NCI-H1105 treated with DMSO at 0.1 percent for 48 hours (cell line): ENCODE measurements around the gene HES1.

ENCODE experiments used
- DNase-seq: peaks from one replicate; lab custom pipeline; 2025; lab: John Stamatoyannopoulos, UW

HES1 gene

GRCh38 chr3:194167480-194168282 is 31.7 kb downstream of the HES1 start:
- no peak for DNase-seq

GRCh38 chr3:194168994-194169393 is 33.0 kb downstream of the HES1 start:
- DNase-seq = no peak

DNA sequence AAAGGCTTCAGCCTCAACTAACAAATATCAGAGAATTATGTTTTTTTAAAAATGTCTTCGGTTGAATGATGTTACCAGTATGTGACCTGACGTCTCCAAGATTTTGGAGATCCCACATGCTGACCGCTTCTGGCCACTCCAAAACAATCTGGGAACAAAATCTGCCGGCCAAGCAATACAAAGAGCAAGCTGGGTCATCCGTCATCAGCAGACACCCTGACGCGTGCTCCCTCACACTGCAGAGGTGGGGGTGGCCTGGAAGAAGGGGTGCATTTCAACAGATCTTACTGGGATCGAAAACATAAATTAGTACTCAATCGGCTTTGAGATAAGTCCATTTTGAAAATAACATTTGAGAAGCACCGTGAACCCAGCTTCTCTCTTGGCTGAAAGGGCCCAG is 33.6 kb downstream of the HES1 start:
- DNase-seq = no peak

GRCh38 chr3:194170793-194171192 is 34.8 kb downstream of the HES1 start:
- DNase-seq = no peak

DNA sequence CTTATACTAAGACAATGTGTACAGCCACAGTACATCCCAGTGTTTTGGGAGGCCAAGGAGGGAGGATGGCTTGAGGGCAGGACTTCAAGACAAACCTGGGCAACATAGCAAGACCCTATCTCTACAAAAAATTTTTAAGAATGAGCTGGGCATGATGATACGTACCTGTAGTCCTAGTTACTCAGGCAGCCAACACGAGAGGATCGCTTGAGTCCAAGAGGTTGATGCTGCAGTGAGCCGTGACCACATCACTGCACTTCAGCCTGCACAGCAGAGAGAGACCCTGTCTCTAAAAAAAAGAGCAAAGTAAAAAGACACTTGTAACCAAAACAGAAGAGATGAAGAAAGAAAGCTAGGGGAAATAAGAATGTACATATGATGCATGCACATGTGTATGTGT is 38.5 kb downstream of the HES1 start:
- DNase-seq = no peak

DNA sequence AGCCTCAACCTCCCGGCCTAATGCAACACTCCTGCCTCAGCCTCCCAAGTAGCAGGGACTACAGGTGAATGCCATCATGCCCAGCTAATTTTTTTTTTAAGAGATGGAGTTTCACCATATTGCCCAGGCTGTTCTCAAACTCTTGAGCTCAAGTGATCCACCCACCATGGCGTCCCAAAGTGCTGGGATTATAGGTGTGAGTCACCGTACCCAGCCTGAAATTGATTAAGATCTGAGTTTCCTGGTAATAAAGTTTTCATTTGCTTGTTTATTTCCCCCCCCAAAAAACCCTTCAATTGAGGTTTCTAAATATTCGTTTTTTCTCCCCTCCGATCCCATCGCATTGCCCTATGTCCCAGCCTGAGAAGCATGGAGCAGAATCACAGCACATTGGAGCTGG is 39.0 kb downstream of the HES1 start:
- DNase-seq = no peak

- no peak for DNase-seq
These were observed 40.5 kb downstream of the HES1 start for GRCh38 chr3:194176274-194176991.

- no peak for DNase-seq
These were observed 41.2 kb downstream of the HES1 start for GRCh38 chr3:194177141-194177540.

- DNase-seq = no peak
These were observed 42.2 kb downstream of the HES1 start for GRCh38 chr3:194178128-194178527.

GRCh38 chr3:194178669-194179068 is 42.7 kb downstream of the HES1 start:
- DNase-seq = no peak

- no peak for DNase-seq
These were observed 44.6 kb downstream of the HES1 start for GRCh38 chr3:194180570-194180969.

DNA sequence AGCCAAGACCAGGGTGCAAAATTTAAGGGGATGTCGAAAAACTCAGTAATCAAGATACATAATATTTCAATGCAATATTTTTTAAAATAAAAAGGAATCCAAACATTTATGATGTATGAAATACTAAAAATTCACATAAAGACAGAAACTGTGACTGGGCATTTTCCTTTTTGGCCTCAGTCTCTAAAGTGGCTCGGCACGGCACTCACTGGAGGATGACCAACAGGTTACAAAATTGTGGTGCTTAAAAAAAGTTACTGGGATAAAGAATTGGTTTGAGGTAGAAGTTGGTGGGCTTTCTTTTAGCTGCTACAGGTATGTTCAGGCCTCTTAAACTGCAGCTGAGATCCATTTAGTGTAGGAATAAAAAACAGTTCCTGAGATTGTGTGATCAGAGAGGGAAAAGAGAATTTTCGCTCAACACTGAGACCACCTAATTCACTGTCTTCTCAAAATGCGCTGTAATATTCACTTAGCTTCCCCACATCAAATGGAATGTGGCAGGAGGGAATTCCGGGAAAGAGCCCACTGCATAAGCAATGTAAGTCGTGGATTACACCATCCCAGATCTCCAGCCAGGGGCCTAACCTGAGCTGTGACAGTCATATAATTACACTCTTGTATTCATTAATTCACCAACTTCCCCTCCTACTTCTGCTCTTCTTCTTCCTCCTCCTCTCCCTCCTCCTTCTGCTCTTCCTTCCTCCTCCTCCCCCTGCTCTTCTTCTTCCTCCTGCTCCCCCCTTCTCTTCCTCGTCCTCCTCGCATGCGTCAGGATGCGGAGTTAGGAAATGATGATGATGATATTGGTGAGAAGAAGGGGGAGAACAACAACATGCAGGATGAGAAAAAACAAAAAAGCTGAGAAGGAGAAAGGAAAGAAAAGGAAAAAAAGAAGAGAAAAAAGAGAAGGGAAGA is 45.9 kb downstream of the HES1 start:
- DNase-seq = no peak

GRCh38 chr3:194183271-194183670 is 47.3 kb downstream of the HES1 start:
- DNase-seq = no peak

DNA sequence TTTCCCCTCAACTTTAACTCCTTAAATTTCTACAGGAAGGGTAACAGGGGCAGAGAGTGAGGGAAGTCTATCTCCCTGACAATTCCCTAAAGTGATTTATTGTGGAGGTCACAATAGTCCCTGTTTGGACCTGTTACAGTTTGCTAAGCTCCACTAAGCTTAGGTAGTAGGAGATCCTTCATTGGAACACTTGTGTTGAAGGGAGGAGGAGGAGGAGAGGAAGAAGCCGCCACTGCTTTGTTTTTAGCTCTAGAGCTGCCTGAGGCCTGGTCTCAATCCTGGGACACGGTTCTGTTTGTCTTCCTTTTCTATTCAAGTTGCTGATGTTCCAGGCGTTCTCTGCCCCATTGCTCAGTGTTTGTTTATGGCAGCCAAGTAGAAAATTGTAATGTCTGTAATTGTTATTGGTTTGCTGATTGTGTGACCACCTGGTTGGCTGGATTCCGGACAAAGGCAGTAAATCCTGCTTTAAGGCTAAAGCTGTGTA is 48.4 kb downstream of the HES1 start:
- DNase-seq = peak; percentile 77

DNA sequence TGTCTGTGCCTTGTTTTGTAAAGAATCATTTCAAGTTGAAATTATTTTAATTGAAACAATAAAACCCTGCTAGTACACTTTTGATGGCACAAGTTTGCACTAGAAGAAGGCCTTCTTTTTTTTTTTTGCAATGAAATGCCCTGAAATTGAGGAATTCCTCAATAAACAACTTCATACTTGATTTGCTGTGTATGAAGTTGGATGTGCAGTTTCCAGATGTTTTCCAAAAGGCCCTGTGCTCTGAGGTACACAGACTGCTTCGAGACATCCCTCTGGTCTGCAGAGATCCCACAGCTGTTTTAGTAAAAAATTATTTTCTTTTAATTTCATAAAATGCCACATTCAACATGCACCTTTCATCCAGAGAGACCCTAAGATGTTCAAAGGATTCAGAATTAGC is 48.9 kb downstream of the HES1 start:
- DNase-seq = no peak

GRCh38 chr3:194185221-194185620 is 49.3 kb downstream of the HES1 start:
- no peak for DNase-seq

- DNase-seq = no peak
These were observed 51.4 kb downstream of the HES1 start for GRCh38 chr3:194187233-194187944.
